Liver (tissue), 3 donors: Measurements from ENCODE around the gene FMO4.

Experiments
- GABPA ChIP-seq, 2 donors: IDR thresholded peaks in 1 of 2; conservative IDR thresholded peaks in 1 of 2; 2 replicates each; pipeline ENCODE4 v1.6.1; 2016; ENCODE audit warnings: antibody characterized with exemption in 2 of 2, mild to moderate bottlenecking in 1 of 2, moderate library complexity in 1 of 2
- HNF4A ChIP-seq, 2 donors: conservative IDR thresholded peaks; 2 replicates each; pipeline ENCODE4 v1.6.1; 2016; ENCODE audit warnings: antibody characterized with exemption in 2 of 2, mild to moderate bottlenecking in 2 of 2
- JUND ChIP-seq, 2 donors: IDR thresholded peaks; 2 replicates each; pipeline ENCODE4 v1.6.1; 2016; ENCODE audit warnings: antibody characterized with exemption in 2 of 2
- RAD21 ChIP-seq, 2 donors: IDR thresholded peaks; 2 replicates each; pipeline ENCODE4 v1.6.1; 2016; ENCODE audit warnings: antibody characterized with exemption in 2 of 2, mild to moderate bottlenecking in 2 of 2
- RXRA ChIP-seq, 2 donors: IDR thresholded peaks; 2 replicates each; pipeline ENCODE4 v1.6.1; 2017 to 2018; ENCODE audit warnings: antibody characterized with exemption in 2 of 2, mild to moderate bottlenecking in 1 of 2
- TAF1 ChIP-seq: conservative IDR thresholded peaks from 2 replicates; pipeline ENCODE4 v1.6.1; 2016; ENCODE audit warnings: antibody characterized with exemption, mild to moderate bottlenecking
- TF ChIP-seq, protein P1 (sequence below): fragments of 150-350 bp; IDR thresholded peaks from 2 replicates; pipeline ENCODE4 v1.5.1; 2017; ENCODE audit warnings: improper control_type of control experiment, low read depth, low read length; ENCODE audit not compliant: missing input control
- TF ChIP-seq, protein P2 (sequence below): IDR thresholded peaks from 2 replicates; pipeline ENCODE4 v1.6.1; 2016; ENCODE audit warnings: antibody characterized with exemption, mild to moderate bottlenecking
- TF ChIP-seq, protein P3 (sequence below): IDR thresholded peaks from 2 replicates; pipeline ENCODE4 v1.6.1; 2016; ENCODE audit warnings: antibody characterized with exemption
- donor health status: healthy.
- donor health status: healthy.

DNA sequence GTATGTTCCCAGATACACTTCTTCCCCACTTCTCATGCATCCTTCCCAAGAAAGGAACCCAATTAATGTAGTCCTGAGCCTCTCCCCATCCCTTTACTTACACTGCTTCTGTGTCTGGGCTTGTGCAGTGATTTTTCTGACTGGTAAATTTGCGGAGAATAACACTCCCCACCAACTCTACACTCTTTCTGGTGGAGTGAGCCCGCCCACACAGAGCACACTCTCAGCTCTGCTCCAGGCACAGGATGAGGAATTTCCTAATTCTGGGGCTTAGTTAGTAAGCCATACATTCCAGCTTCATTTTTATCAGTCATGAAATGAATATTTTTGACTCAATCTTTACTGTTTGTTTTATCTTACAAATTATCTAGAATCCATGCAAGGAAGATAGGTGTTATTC is 38.6 kb downstream of the FMO4 start:
- TF ChIP-seq, protein P1, sequence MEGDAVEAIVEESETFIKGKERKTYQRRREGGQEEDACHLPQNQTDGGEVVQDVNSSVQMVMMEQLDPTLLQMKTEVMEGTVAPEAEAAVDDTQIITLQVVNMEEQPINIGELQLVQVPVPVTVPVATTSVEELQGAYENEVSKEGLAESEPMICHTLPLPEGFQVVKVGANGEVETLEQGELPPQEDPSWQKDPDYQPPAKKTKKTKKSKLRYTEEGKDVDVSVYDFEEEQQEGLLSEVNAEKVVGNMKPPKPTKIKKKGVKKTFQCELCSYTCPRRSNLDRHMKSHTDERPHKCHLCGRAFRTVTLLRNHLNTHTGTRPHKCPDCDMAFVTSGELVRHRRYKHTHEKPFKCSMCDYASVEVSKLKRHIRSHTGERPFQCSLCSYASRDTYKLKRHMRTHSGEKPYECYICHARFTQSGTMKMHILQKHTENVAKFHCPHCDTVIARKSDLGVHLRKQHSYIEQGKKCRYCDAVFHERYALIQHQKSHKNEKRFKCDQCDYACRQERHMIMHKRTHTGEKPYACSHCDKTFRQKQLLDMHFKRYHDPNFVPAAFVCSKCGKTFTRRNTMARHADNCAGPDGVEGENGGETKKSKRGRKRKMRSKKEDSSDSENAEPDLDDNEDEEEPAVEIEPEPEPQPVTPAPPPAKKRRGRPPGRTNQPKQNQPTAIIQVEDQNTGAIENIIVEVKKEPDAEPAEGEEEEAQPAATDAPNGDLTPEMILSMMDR: no peak
- no peak for TF ChIP-seq RXRA (IDR thresholded peaks at IDR 0.05)
- TF ChIP-seq, protein P2, sequence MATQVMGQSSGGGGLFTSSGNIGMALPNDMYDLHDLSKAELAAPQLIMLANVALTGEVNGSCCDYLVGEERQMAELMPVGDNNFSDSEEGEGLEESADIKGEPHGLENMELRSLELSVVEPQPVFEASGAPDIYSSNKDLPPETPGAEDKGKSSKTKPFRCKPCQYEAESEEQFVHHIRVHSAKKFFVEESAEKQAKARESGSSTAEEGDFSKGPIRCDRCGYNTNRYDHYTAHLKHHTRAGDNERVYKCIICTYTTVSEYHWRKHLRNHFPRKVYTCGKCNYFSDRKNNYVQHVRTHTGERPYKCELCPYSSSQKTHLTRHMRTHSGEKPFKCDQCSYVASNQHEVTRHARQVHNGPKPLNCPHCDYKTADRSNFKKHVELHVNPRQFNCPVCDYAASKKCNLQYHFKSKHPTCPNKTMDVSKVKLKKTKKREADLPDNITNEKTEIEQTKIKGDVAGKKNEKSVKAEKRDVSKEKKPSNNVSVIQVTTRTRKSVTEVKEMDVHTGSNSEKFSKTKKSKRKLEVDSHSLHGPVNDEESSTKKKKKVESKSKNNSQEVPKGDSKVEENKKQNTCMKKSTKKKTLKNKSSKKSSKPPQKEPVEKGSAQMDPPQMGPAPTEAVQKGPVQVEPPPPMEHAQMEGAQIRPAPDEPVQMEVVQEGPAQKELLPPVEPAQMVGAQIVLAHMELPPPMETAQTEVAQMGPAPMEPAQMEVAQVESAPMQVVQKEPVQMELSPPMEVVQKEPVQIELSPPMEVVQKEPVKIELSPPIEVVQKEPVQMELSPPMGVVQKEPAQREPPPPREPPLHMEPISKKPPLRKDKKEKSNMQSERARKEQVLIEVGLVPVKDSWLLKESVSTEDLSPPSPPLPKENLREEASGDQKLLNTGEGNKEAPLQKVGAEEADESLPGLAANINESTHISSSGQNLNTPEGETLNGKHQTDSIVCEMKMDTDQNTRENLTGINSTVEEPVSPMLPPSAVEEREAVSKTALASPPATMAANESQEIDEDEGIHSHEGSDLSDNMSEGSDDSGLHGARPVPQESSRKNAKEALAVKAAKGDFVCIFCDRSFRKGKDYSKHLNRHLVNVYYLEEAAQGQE: no peak
- no peak for TF ChIP-seq GABPA (IDR thresholded peaks at IDR 0.05 in 1 of 2, conservative IDR thresholded peaks at IDR 0.05 in 1 of 2)
- no peak for TF ChIP-seq HNF4A (conservative IDR thresholded peaks at IDR 0.05)
- TF ChIP-seq JUND (IDR thresholded peaks at IDR 0.05): no peak
- TF ChIP-seq, protein P3, sequence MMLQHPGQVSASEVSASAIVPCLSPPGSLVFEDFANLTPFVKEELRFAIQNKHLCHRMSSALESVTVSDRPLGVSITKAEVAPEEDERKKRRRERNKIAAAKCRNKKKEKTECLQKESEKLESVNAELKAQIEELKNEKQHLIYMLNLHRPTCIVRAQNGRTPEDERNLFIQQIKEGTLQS: no peak
- TF ChIP-seq RAD21 (IDR thresholded peaks at IDR 0.05): no peak
- TF ChIP-seq TAF1: no peak
